Fibroblast of the conjunctiva (primary cell): Measurements from ENCODE around the gene MRPL45.
A peak's percentile ranks its signal among the peaks of the same experiment; 100 is the strongest.
"Not testable (repeated sequence)": the region's sequence is repeated elsewhere in the genome, so short reads cannot be mapped to it uniquely, and the experiment has no call there.

ENCODE experiments used
- DNase-seq: peaks from one replicate; pipeline ENCODE4 v3.0.0-alpha.2; 2010; ENCODE audit warnings: low read depth

The MRPL45 gene

GRCh38 chr17:38296834-38297517 is at the start of gene MRPL45:
MRPL45 (plus strand) TSS chr17:38297168; CDS start chr17:38297184, 16 bp downstream.
- DNase-seq = peak; percentile 95

- DNase-seq = not testable (repeated sequence)
These were observed 43.8 kb upstream of the MRPL45 start for GRCh38 chr17:38253191-38253590.

GRCh38 chr17:38254357-38254756 is 42.6 kb upstream of the MRPL45 start:
- DNase-seq = not testable (repeated sequence)

GRCh38 chr17:38257013-38257621 is 39.9 kb upstream of the MRPL45 start:
- peak; percentile 59 for DNase-seq

GRCh38 chr17:38265974-38266506 is 30.9 kb upstream of the MRPL45 start:
- DNase-seq = not testable (repeated sequence)

GRCh38 chr17:38266571-38266970 is 30.4 kb upstream of the MRPL45 start:
- DNase-seq = not testable (repeated sequence)

GRCh38 chr17:38268138-38268537 is 28.8 kb upstream of the MRPL45 start:
- DNase-seq = not testable (repeated sequence)

- not testable (repeated sequence) for DNase-seq
These were observed 27.9 kb upstream of the MRPL45 start for GRCh38 chr17:38269045-38269444.

- not testable (repeated sequence) for DNase-seq
These were observed 27.4 kb upstream of the MRPL45 start for GRCh38 chr17:38269552-38269951.

- DNase-seq = not testable (repeated sequence)
These were observed 11.0 kb upstream of the MRPL45 start for GRCh38 chr17:38285994-38286393.

- peak; percentile 4 for DNase-seq
These were observed 10.4 kb upstream of the MRPL45 start for GRCh38 chr17:38286501-38287091.

- DNase-seq = not testable (repeated sequence)
These were observed 8.6 kb upstream of the MRPL45 start for GRCh38 chr17:38288217-38288827.

GRCh38 chr17:38289760-38290159 is 7.2 kb upstream of the MRPL45 start:
- not testable (repeated sequence) for DNase-seq

GRCh38 chr17:38295602-38296365 is 1.2 kb upstream of the MRPL45 start:
- DNase-seq = not testable (repeated sequence)

GRCh38 chr17:38315497-38315896 is 18.5 kb downstream of the MRPL45 start:
- DNase-seq = no peak

- no peak for DNase-seq
These were observed 20.1 kb downstream of the MRPL45 start for GRCh38 chr17:38317081-38317480.

- no peak for DNase-seq
These were observed 23.5 kb downstream of the MRPL45 start for GRCh38 chr17:38320482-38320881.

GRCh38 chr17:38322156-38322779 is 25.3 kb downstream of the MRPL45 start:
- peak; percentile 13 for DNase-seq

GRCh38 chr17:38322897-38323296 is 25.9 kb downstream of the MRPL45 start:
- no peak for DNase-seq

- DNase-seq = no peak
These were observed 27.3 kb downstream of the MRPL45 start for GRCh38 chr17:38324141-38324697.

GRCh38 chr17:38324772-38325171 is 27.8 kb downstream of the MRPL45 start:
- no peak for DNase-seq
